ENCODE data around the gene CSH2.
"Not testable (repeated sequence)": the region's sequence is repeated elsewhere in the genome, so short reads cannot be mapped to it uniquely, and the experiment has no call there.

CSH2 gene

GRCh38 chr17:63873577-63873976 is at the start of gene CSH2:
TSS of gene CSH2 (minus strand) at chr17:63873677. CDS start at chr17:63873614, 63 bp downstream.
- DNase-seq, result not testable (repeated sequence)

DNA sequence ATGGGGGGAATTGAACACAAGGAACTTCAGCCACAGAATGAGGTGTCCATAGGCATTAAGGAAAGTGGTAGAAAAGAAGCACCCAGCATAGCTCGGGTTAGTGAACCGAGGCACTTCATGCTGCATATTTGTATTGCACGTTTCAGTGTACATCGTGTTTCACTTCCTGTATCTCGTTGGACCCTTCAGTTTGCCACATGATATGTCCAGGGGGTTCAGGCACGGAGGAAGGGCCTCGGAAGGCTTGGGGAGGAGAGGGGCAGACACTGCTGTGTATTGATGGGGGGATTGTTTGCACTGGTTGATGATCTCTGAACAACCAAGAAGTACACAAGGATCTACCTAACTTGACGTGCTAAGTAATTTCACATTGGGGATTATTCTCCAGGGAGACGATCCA is 48.9 kb upstream of the CSH2 start:
- not testable (repeated sequence) for DNase-seq

DNA sequence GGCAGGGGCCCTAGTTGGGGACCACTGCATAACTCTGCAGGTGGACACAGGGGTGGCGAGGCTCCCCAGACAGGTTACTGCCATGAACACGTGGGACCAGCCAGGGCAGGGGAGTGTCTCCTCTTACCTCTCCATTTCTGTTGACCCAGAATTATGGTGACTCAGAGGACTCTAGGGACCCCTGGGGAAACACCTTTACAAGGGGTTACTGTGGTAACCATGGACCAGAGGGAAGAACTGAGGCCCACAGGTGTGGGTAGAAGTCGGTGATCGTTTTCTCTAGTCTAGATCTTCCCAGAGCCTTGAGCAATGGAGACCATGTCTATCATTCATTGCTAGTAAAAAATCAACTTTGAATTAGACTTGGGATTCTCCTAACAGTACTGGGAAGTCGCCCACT is 47.3 kb upstream of the CSH2 start:
- DNase-seq, result not testable (repeated sequence)

DNA sequence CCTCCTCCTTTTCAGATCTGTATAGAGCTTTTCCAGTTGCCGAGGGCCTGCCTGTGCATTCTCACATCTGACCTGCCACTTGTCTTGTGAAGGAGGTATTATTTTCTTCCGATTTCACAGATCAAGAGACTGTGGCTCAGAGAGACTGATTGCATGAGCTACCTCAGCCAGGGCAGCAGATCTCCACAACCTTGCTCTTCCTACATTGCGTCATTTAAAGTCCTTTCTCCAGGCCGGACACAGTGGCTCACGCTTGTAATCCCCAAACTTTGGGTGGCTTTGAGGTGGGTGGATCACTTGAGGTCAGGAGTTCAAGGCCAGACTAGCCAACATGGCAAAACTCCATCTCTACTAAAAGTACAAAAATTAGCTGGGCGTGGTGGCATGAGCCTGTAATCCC is 46.6 kb upstream of the CSH2 start:
- not testable (repeated sequence) for DNase-seq

- peak; percentile 39 for DNase-seq
Observed at GRCh38 chr17:63919311-63919723, 45.8 kb upstream of the CSH2 start.

DNA sequence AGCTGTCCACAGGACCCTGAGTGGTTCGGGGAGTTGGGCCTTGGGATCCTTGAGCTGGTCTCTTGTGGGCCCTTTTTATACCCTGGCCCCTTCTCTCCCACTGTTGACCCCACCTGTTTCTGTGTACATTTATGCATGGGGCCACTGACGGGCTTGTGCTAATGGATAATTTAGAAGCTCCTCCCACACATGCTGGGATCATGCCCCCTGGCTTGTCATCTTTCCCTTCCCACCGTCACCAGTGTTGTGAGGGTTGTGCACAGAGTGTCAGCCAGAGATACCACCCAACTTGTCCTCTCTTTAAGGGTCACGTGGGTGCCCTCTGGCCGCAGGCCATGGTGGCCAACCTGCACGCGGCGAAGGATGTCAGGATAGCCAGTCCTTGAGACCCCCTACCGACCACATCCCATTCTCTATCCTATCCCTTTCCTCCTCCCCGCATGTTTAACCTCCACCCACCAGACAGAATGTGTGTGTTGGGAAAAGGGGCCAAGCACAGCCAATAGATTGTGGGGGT is 45.4 kb upstream of the CSH2 start, which contains the start of gene GH1:
TSS of gene GH1 (minus strand) at position 51 of the 517 bp plus-strand sequence. CDS start 63 bp downstream, outside the sequence.
- DNase-seq, result not testable (repeated sequence)

- DNase-seq, result no peak
Observed at GRCh38 chr17:63918305-63918704, 44.8 kb upstream of the CSH2 start.

DNA sequence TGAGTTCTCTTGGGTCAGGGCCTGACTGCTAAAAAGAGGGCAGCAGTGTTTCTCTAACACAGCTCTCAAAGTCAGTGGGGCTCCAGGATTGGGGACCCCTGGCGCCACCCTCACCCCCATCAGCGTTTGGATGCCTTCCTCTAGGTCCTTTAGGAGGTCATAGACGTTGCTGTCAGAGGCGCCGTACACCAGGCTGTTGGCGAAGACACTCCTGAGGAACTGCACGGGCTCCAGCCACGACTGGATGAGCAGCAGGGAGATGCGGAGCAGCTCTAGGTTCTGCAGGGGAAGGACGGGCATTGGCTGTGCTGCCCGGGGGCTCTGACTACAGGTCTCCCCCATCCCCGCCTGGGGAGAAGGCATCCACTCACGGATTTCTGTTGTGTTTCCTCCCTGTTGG is 44.2 kb upstream of the CSH2 start:
- no peak for DNase-seq

- not testable (repeated sequence) for DNase-seq
Observed at GRCh38 chr17:63917206-63917605, 43.7 kb upstream of the CSH2 start.

DNA sequence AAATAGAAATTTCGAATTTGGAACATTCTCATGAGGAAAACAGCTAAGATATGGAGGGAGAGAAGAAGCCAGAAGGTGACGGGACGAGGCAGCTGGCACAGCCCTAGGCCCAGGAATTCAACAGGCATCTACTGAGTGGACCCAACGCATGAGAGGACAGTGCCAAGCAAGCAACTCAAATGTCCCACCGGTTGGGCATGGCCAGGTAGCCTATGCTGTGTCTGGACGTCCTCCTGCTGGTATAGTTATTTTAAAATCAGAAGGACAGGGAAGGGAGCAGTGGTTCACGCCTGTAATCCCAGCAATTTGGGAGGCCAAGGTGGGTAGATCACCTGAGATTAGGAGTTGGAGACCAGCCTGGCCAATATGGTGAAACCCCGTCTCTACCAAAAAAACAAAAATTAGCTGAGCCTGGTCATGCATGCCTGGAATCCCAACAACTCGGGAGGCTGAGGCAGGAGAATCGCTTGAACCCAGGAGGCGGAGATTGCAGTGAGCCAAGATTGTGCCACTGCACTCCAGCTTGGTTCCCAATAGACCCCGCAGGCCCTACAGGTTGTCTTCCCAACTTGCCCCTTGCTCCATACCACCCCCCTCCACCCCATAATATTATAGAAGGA is 43.2 kb upstream of the CSH2 start:
- DNase-seq, result no peak

DNA sequence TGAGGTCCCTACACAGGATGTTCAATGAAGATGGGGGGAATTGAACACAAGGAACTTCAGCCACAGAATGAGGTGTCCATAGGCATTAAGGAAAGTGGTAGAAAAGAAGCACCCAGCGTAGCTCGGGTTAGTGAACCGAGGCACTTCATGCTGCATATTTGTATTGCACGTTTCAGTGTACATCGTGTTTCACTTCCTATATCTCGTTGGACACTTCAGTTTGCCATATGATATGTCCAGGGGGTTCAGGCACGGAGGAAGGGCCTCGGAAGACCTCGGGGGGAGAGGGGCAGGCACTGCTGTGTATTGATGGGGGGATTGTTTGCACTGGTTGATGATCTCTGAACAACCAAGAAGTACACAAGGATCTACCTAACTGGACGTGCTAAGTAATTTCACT is 42.3 kb upstream of the CSH2 start:
- DNase-seq, result not testable (repeated sequence)

GRCh38 chr17:63914471-63914870 is 41.0 kb upstream of the CSH2 start:
- no peak for DNase-seq

DNA sequence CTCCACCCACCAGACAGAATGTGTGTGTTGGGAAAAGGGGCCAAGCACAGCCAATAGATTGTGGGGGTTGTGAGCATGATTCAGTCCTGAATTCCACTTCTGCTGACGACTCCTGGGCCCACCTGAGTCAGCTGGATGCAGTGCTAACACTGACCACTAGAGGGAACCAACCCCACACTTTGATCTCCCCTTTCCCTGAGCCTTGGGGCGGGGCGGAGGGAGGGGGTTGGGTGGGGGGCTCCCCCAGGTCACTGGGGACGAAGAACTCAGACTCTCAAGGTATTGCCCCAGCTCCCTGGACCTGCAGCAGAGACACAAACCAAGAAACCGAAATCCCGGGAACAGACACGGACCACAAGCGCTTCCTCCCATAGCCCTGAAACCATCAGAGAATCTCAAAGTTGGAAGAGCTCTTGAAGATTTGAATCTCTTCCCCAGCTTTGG is 38.2 kb upstream of the CSH2 start:
- no peak for DNase-seq

- no peak for DNase-seq
Observed at GRCh38 chr17:63911041-63911635, 37.7 kb upstream of the CSH2 start, which contains the start of gene CSHL1. TSS of gene CSHL1 (minus strand) at chr17:63911258. CDS start at chr17:63911196, 62 bp downstream.

DNA sequence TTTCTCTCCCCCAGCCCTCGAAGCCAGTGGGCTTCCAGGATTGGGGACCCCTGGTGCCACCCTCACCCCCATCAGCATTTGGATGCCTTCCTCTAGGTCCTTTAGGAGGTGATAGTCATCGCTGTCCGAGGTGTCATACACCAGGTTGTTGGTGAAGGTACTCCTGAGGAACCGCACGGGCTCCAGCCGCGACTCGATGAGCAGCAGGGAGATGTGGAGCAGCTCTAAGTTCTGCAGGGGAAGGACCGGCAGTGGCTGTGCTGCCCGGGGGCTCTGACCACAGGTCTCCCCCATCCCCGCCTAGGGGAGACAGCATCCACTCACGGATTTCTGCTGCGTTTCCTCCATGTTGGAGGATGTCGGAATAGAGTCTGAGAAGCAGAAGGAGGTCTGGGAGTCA is 36.6 kb upstream of the CSH2 start:
- no peak for DNase-seq

GRCh38 chr17:63909586-63909985 is 36.1 kb upstream of the CSH2 start:
- not testable (repeated sequence) for DNase-seq

DNA sequence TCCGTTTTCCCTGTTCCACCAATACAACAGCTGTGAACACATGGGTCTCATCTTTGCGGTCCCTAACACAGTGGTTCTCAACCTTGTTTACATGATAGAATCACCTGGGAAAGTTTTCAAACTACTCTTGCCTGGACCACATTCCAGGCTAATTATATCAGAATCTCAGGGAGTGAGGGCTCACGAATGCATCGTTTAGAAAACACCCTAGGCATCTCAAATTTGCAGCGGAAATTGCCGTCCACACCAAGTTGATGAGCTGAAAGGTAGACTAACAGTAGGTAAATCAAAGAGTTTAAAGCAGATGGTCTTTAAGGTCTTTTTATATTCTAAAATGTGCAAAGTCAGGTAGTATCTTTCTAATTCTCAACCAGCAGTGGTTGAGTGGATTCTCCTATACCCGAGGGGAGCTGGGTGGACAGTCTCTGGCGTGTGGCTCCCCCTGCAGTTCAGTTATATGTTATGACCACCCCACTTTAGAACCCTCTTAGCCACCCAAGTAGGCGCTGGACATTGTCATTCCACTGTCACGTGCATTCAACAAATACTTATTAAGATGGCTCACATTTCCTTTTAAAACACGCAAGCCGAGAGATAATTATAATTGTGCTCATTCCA is 33.8 kb upstream of the CSH2 start:
- not testable (repeated sequence) for DNase-seq

DNA sequence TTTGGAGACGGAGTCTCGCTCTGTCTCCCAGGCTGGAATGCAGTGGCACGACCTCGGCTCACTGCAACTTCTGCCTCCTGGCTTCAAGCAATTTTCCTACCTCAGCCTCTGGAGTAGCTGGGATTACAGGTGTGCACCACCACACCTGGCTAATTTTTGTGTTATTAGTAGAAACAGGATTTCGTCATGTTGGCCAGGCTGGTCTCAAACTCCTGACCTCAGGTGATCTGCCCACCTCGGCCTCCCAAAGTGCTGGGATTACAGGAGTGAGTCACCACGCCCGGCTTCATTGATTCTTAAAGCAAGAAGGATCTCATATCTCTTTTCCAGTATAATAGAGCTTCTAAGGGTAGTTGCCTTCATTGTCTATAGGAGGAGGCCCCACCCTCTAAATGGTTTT is 31.3 kb upstream of the CSH2 start:
- not testable (repeated sequence) for DNase-seq

GRCh38 chr17:63903787-63904201 is 30.3 kb upstream of the CSH2 start:
- DNase-seq, result not testable (repeated sequence)

DNA sequence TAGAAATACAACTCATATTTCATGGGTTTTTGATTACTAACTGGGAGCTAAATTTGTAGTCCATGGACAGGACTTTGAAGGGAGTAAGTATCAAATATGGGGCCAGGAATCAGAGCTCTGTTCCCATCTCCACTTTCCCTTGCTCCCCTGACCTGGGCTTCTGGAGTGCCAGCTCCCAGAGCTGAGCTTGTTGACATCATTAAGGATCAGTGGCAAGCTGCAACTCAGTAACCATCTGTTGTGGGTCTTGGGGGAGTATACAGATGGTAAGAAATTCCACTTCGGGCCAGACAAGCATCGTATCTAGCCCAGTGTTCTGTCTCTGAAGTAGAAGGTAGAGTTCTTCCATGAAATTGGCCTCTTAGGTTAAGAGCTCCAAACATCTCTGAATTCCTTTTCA is 28.5 kb upstream of the CSH2 start:
- DNase-seq, result not testable (repeated sequence)

GRCh38 chr17:63898899-63899798 is 25.7 kb upstream of the CSH2 start:
- DNase-seq, result not testable (repeated sequence)

DNA sequence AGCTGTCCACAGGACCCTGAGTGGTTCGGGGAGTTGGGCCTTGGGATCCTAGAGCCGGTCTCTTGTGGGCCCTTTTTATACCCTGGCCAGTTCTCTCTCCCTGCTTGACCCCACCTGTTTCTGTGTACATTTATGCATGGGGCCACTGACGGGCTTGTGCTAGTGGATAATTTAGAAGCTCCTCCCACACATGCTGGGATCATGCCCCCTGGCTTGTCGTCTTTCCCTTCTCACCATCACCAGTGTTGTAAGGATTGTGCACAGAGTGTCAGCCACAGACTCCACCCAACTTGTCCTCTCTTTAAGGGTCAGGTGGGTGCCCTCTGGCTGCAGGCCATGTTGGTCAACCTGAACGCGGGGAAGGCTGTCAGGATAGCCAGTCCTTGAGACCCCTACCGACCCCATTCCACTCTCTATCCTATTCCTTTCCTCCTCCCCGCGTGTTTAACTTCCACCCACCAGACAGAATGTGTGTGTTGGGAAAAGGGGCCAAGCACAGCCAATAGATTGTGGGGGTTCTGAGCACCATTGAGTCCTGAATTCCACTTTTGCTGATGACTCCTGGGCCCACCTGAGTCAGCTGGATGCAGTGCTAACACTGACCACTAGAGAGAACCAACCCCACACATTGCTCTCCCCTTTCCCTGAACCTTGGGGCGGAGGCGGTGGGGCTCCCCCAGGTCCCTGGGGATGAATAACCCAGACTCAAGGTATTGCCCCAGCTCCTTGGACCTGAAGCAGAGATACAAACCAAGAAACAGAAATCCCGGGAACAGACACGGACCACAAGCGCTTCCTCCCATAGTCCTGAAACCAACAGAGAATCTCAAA is 23.3 kb upstream of the CSH2 start, which contains the start of gene CSH1:
TSS of gene CSH1 (minus strand) at position 51 of the 831 bp plus-strand sequence. CDS start 63 bp downstream, outside the sequence.
- not testable (repeated sequence) for DNase-seq

All from NCI-H226 (cell line).